ENCODE data around the gene RET.

The RET gene

DNA sequence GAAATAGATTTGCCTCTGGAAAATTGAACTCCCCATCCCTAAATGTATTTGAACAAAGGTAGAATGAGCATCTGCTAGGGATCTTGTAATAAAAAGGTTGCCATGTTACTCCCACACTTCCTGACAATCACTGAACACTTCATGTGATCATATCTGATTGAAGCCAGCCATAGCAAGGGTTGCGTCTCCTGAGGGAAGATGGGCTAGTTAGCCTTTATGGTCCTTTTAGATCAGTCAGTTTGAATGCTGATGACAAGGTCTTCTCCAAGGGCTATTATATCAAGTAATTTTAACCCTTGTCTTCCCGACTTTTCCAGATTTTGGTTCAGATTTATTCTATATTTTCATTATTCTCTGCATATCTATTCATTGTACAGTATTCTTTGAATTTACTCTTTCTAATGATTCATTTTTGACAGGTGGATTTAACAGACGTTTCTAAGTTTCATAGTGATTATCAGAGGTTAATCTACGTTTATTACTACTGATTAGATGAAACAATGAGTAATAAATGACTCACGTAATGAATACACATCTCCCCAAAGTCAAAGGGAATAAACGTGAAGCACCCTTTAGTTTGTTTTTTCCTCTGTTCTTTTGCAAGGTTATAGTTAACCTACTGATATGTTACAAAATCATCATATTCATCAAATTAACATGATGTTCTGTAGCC, 89.5 kb downstream of the RET start:
- no peak overlapping the region for H3K4me3 ChIP-seq (ENCODE audit: control insufficient read depth, low read depth, low read length)
- TF ChIP-seq, protein P1, sequence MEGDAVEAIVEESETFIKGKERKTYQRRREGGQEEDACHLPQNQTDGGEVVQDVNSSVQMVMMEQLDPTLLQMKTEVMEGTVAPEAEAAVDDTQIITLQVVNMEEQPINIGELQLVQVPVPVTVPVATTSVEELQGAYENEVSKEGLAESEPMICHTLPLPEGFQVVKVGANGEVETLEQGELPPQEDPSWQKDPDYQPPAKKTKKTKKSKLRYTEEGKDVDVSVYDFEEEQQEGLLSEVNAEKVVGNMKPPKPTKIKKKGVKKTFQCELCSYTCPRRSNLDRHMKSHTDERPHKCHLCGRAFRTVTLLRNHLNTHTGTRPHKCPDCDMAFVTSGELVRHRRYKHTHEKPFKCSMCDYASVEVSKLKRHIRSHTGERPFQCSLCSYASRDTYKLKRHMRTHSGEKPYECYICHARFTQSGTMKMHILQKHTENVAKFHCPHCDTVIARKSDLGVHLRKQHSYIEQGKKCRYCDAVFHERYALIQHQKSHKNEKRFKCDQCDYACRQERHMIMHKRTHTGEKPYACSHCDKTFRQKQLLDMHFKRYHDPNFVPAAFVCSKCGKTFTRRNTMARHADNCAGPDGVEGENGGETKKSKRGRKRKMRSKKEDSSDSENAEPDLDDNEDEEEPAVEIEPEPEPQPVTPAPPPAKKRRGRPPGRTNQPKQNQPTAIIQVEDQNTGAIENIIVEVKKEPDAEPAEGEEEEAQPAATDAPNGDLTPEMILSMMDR (IDR thresholded peaks at IDR 0.05; ENCODE audit: control insufficient read depth, insufficient read depth, low read depth, low read length, missing control alignments), result no peak
- no peak for DNase-seq (ENCODE audit: low read depth)

DNA sequence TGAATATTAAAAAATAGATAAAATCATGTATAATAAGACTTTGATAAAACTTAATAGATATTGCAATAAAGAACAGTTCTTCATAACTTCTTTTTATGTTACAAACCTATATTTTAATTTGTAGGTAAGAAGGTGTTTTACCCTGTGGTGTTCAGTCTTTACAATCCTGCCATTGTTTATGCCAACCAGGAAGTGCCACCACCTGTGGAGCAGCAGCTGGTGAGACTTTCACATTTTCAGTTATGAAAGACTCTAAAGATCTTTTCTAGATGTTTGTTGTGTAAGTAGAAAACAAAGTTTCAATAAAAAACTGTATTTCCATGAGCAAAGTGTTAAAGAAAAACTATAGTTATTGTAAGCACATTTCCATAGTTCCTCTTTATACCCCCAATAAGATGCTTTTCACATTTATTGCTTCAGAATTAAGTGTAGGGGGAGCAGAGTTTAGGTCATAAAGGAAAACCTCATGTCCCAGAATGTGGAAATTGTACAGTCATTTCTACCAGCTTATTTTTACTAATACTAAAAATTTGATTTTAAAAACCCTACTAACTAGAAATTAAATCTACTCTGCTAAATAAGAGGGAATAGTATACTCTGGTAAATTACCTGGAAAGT, 90.1 kb downstream of the RET start:
- no peak overlapping the region for H3K4me3 ChIP-seq (ENCODE audit: control insufficient read depth, low read depth, low read length)
- DNase-seq (ENCODE audit: low read depth), result no peak
- TF ChIP-seq, protein P1 (IDR thresholded peaks at IDR 0.05; ENCODE audit: control insufficient read depth, insufficient read depth, low read depth, low read length, missing control alignments), result no peak

DNA sequence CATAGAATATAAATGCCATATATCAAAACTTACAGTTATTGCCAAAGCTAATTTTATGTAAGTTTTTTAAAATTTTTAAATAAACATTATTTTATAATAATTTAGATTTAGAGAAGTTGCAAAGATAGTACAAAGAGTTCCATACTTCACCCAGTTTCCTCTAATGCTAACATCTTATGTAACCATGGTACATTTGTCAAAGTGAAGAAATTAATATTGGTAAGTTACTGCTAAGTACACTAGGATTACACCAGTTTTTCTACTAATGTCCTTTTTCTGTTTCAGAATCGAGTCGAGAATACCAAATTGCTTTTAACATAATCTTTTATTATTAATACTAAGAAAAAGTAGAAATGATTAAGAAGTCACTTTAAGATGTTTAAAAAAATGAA, 90.6 kb downstream of the RET start:
- DNase-seq (ENCODE audit: low read depth), result no peak
- TF ChIP-seq, protein P1 (IDR thresholded peaks at IDR 0.05; ENCODE audit: control insufficient read depth, insufficient read depth, low read depth, low read length, missing control alignments), result no peak
- no peak overlapping the region for H3K4me3 ChIP-seq (ENCODE audit: control insufficient read depth, low read depth, low read length)

DNA sequence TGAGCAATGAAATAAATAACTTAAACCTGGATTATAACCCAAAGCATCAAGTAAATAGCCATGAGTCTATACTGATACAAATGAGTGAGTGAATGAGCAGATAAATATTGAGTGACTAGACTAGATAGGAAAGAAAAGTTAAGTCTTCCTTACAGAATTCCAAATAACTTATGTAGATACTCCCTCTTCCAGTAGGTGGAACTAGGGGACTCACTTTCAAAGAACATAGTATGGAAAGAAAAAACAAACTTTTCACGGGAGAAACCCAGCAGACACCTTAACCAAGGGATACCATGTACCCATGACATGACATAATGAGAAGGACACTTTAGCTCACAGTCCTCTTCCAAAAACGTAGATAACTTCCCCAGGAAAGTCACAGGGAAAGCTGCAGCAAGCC, 93.6 kb downstream of the RET start:
- DNase-seq (ENCODE audit: low read depth), result no peak
- H3K4me3 ChIP-seq (ENCODE audit: control insufficient read depth, low read depth, low read length), result no peak overlapping the region
- TF ChIP-seq, protein P1 (IDR thresholded peaks at IDR 0.05; ENCODE audit: control insufficient read depth, insufficient read depth, low read depth, low read length, missing control alignments), result peak; percentile 8

DNA sequence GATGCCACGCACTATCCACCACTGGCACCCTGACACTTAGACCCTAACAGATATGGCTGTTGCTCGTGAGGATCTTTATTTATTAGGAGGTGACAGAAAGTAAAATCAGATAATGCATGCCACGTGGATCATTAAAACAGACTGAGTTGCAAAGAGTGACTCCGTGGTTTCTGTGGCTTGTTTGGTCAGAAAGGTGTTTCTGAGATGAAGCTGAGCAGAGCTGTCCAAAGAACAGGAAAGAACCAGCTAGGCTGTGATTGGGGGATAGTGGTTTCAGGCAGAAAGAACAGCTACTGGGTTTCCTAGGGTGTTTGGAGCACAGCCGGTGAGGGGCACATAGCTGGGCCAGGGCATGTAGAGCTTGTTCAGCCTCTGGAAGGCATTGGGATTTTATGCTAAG, 95.8 kb downstream of the RET start:
- TF ChIP-seq, protein P1 (IDR thresholded peaks at IDR 0.05; ENCODE audit: control insufficient read depth, insufficient read depth, low read depth, low read length, missing control alignments), result no peak
- H3K4me3 ChIP-seq (ENCODE audit: control insufficient read depth, low read depth, low read length), result no peak overlapping the region
- no peak for DNase-seq (ENCODE audit: low read depth)

DNA sequence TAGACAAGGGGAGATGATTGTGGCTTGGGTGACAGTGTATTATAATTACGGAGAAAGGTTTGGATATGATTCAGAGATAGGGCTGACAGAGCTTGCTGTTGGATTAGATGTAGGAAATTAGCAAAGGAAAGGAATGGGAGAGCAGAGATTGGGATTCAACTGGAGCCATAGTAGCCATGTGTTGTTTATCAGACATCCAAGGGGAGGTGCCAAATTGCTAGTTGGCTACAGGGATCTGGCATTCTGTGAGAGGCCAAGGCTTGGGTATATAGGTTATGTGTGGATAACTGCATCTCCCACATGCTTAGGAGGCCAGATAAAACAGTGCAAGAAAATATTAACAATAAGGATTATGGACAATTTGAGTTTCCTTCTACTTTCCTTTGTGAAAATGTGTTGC, 96.3 kb downstream of the RET start:
- no peak for DNase-seq (ENCODE audit: low read depth)
- no peak overlapping the region for H3K4me3 ChIP-seq (ENCODE audit: control insufficient read depth, low read depth, low read length)
- TF ChIP-seq, protein P1 (IDR thresholded peaks at IDR 0.05; ENCODE audit: control insufficient read depth, insufficient read depth, low read depth, low read length, missing control alignments), result no peak

All from AG09309 (cell line).